IMR-90 (cell line): ENCODE results near the gene S100A6. TPM values are rescaled to one million over a fixed set of nuclear protein-coding genes. Genes with fewer than 3 reads are reported as not detected.
"Not testable (repeated sequence)": the region's sequence is repeated elsewhere in the genome, so short reads cannot be mapped to it uniquely, and the experiment has no call there.

ENCODE experiments used
- ATAC-seq: fragments of 200-7000 bp; cut with Tn5 transposase; 2 replicates; pipeline ENCODE4 v1.9.1; 2020; ENCODE audit warnings: low read depth, mild to moderate bottlenecking, moderate library complexity
- BruUV-seq: library from RNA; stranded (reverse); fragments of 400-500 nt; replicated peaks from 2 replicates; lab custom pipeline; 2021; lab: Mats Ljungman, UMichigan
- CTCF ChIA-PET: fragments of 300-600 bp; formaldehyde crosslinking; extraction: SDS; loops from one replicate; lab custom pipeline; 2021; ENCODE audit warnings: antibody characterized with exemption; lab: Yijun Ruan, JAX
- POLR2A ChIA-PET: fragments of 300-600 bp; sonication (Branson Sonifier 250); formaldehyde crosslinking; loops from one replicate; lab custom pipeline; 2022; ENCODE audit warnings: antibody characterized with exemption; ENCODE audit not compliant: unreplicated experiment; lab: Charles Lee
- DNase-seq: peaks from one replicate; pipeline ENCODE4 v3.0.0; 2013
- H2AFZ ChIP-seq: replicated peaks from 2 replicates; pipeline ENCODE3; 2013; ENCODE audit warnings: low read length, mild to moderate bottlenecking; ENCODE audit not compliant: poor library complexity
- H2AK5ac ChIP-seq: 2 replicates; pipeline ENCODE4 v1.6.1; 2013; ENCODE audit warnings: low read depth, low read length, inconsistent platforms
- H2AK9ac ChIP-seq: replicated peaks from 2 replicates; pipeline ENCODE3; 2013; ENCODE audit warnings: mild to moderate bottlenecking, low read depth, low read length, moderate library complexity; ENCODE audit not compliant: poor library complexity
- H2BK120ac ChIP-seq: 2 replicates; pipeline ENCODE4 v1.6.1; 2013; ENCODE audit warnings: low read depth, low read length, inconsistent platforms
- H2BK15ac ChIP-seq: 3 replicates; pipeline ENCODE4 v1.6.1; 2013; ENCODE audit warnings: low read depth, low read length, inconsistent platforms
- H2BK20ac ChIP-seq: 2 replicates; pipeline ENCODE4 v1.6.1; 2013; ENCODE audit warnings: low read depth, mild to moderate bottlenecking, inconsistent platforms, low read length, moderate library complexity
- H2BK5ac ChIP-seq: 2 replicates; pipeline ENCODE4 v1.6.1; 2013; ENCODE audit warnings: mild to moderate bottlenecking, low read depth, low read length, inconsistent platforms; ENCODE audit not compliant: poor library complexity, severe bottlenecking
- H3K14ac ChIP-seq: replicated peaks from 2 replicates; pipeline ENCODE4 v1.6.1; 2013; ENCODE audit warnings: low read depth, low read length, inconsistent platforms
- H3K18ac ChIP-seq: 2 replicates; pipeline ENCODE4 v1.6.1; 2013; ENCODE audit warnings: low read depth, low read length, control low read depth
- H3K23ac ChIP-seq: 2 replicates; pipeline ENCODE4 v1.6.1; 2013; ENCODE audit warnings: low read depth, low read length, inconsistent platforms
- H3K27ac ChIP-seq: 2 replicates; pipeline ENCODE4 v1.5.1; 2013; ENCODE audit warnings: mild to moderate bottlenecking, control low read depth, low read length; ENCODE audit not compliant: insufficient read depth
- H3K27me3 ChIP-seq: 2 replicates; pipeline ENCODE4 v1.6.1; 2013; ENCODE audit warnings: low read length; ENCODE audit not compliant: control insufficient read depth, insufficient read depth
- H3K36me3 ChIP-seq: 2 replicates; pipeline ENCODE4 v1.6.1; 2013; ENCODE audit warnings: low read length, mixed read lengths; ENCODE audit not compliant: control insufficient read depth, insufficient read depth
- H3K4ac ChIP-seq: 2 replicates; pipeline ENCODE4 v1.6.1; 2013; ENCODE audit warnings: low read depth, low read length, inconsistent platforms
- H3K4me1 ChIP-seq: 2 replicates; pipeline ENCODE4 v1.6.1; 2013; ENCODE audit warnings: low read length, mixed read lengths; ENCODE audit not compliant: control insufficient read depth, insufficient read depth
- H3K4me2 ChIP-seq: 2 replicates; pipeline ENCODE4 v1.6.1; 2013; ENCODE audit warnings: low read depth, mild to moderate bottlenecking, control low read depth, low read length, moderate library complexity
- H3K4me3 ChIP-seq: 2 replicates; pipeline ENCODE4 v1.5.1; 2013; ENCODE audit warnings: low read depth, mild to moderate bottlenecking, control low read depth, low read length, moderate library complexity; ENCODE audit not compliant: insufficient read depth
- H3K56ac ChIP-seq: 2 replicates; pipeline ENCODE4 v1.6.1; 2013; ENCODE audit warnings: low read length, inconsistent platforms; ENCODE audit not compliant: insufficient read depth; ENCODE audit errors: extremely low read depth
- H3K79me1 ChIP-seq, 2 experiments: 2 replicates each; pipeline ENCODE4 v1.6.1; 2013; ENCODE audit warnings: low read length in 2 of 2, inconsistent platforms in 1 of 2, low read depth in 1 of 2
- H3K9ac ChIP-seq: 2 replicates; pipeline ENCODE4 v1.6.1; 2013; ENCODE audit warnings: low read depth, low read length, control low read depth
- H3K9me1 ChIP-seq: 2 replicates; pipeline ENCODE4 v1.6.1; 2013; ENCODE audit warnings: low read length, inconsistent platforms; ENCODE audit not compliant: insufficient read depth
- H3K9me3 ChIP-seq: 2 replicates; pipeline ENCODE4 v1.6.1; 2013; ENCODE audit warnings: low read length; ENCODE audit not compliant: control insufficient read depth, insufficient read depth
- H4K20me1 ChIP-seq: 2 replicates; pipeline ENCODE4 v1.6.1; 2013; ENCODE audit warnings: low read length, inconsistent platforms; ENCODE audit not compliant: insufficient read depth
- H4K5ac ChIP-seq: 2 replicates; pipeline ENCODE4 v1.6.1; 2013; ENCODE audit warnings: mild to moderate bottlenecking, low read depth, low read length, control low read depth
- H4K8ac ChIP-seq, 2 experiments: 2 replicates each; pipeline ENCODE4 v1.6.1; 2013; ENCODE audit warnings: low read depth in 2 of 2, low read length in 2 of 2, control low read depth in 1 of 2, inconsistent platforms in 1 of 2
- H4K91ac ChIP-seq: 2 replicates; pipeline ENCODE4 v1.6.1; 2013; ENCODE audit warnings: low read depth, low read length, inconsistent platforms; ENCODE audit not compliant: insufficient read depth
- WGBS, 2 experiments: methylation state at CpG; one replicate each; pipeline versions ENCODE4 v1.1.5 to v1.1.7; 2013; ENCODE audit warnings: missing lambda C conversion rate in 2 of 2; ENCODE audit not compliant: insufficient read length in 1 of 2; ENCODE audit errors: extremely low coverage in 2 of 2; 5-methylcytosine and 5-hydroxymethylcytosine counted together
- dilution Hi-C: fragments of 300-500 bp; cut with HindIII; formaldehyde crosslinking; loops from one replicate; pipeline ENCODE4 v1.14.3; 2018; ENCODE audit warnings: low sequenced_read_pairs; ENCODE audit not compliant: unreplicated experiment
- in situ Hi-C: fragments of 300-500 bp; cut with MboI; formaldehyde crosslinking; loops from 3 replicates; pipeline ENCODE4 v1.14.3; 2019; ENCODE audit warnings: low sequenced_read_pairs, inconsistent platforms, mixed read lengths
- intact Hi-C: fragments of 100-400 bp; cut with micrococcal nuclease; formaldehyde crosslinking; loops from 2 replicates; pipeline ENCODE4 v1.10.0; 2022
- polyA plus RNA-seq, 3 experiments: library from polyadenylated mRNA; depleted of rRNA; stranded (reverse); fragments of >200 nt; gene quantifications; 2 replicates each; pipeline ENCODE4 v1.2.3, GENCODE V29; 2012; ENCODE audit warnings: low replicate concordance in 1 of 3
- total RNA-seq: library from RNA; depleted of rRNA; stranded (reverse); fragments of >200 nt; gene quantifications from 2 replicates; pipeline ENCODE4 v1.2.3, GENCODE V29; 2012

S100A6 gene
- total and polyA plus RNA-seq, 2 of the 4 experiments (the other 2 are of a cell fraction), result 373 to 1,755 TPM

DNA sequence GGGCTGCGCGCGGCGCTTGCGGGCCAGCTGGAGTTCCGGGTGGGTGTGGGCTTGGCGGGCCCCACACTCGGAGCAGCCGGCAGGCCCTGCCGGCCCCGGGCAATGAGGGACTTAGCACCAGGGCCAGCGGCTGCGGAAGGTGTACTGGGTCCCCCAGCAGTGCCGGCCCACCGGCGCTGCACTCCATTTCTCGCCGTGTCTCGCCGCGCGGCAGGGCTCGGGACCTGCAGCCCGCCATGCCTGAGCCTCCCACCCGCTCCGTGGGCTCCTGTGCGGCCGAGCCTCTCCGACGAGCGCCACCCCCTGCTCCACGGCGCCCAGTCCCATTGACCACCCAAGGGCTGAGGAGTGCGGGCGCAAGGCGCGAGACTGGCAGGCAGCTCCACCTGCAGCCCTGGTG, 14.0 kb downstream of the S100A6 start:
- H3K9ac ChIP-seq, in situ Hi-C loops: not testable (repeated sequence)
- WGBS, 2 experiments, result 95% methylated on average over 4 of the region's 37 CpGs; no CpG with 5 or more reads in 1 of the 2 experiments

More for the DNA sequence above, 14.0 kb downstream of the S100A6 start:
- H2AK5ac ChIP-seq, dilution Hi-C loops, H4K91ac ChIP-seq, POLR2A ChIA-PET, H3K18ac ChIP-seq, H4K8ac ChIP-seq, intact Hi-C loops, H3K4me3 ChIP-seq, DNase-seq, H3K4me2 ChIP-seq, H3K23ac ChIP-seq, H3K27ac ChIP-seq, ATAC-seq, H2AK9ac ChIP-seq, H3K27me3 ChIP-seq, H3K79me1 ChIP-seq, H3K9me3 ChIP-seq, H2BK5ac ChIP-seq, H3K36me3 ChIP-seq, H3K4ac ChIP-seq, H2AFZ ChIP-seq, H2BK15ac ChIP-seq, H2BK20ac ChIP-seq, H3K56ac ChIP-seq, H4K20me1 ChIP-seq, H2BK120ac ChIP-seq, H3K14ac ChIP-seq, H4K5ac ChIP-seq, BruUV-seq: not testable (repeated sequence)
- Histone ChIP-seq H3K9me1 (0 out of 2 replicates have a peak, but pooled peaks cover 10% of the 10 kb centered on the region), H3K4me1 (peaks cover 10% of the 10 kb centered on the region)
- CTCF ChIA-PET, result interaction anchor here (0.6 to 2.3 kb wide), 2 partner anchors 11 to 34 kb away, joined by 5 to 8 read pairs; no protein-coding TSS in a partner anchor
